T47D (cell line): ENCODE results near the gene DNMT3B.

ENCODE experiments used
- DNase-seq, 2 experiments: peaks; one replicate each; pipeline versions ENCODE4 v3.0.0 to v3.0.0-alpha.2; 2011 to 2012; ENCODE audit warnings: low read depth in 1 of 2, low spot score in 1 of 2
- JUND ChIP-seq: IDR thresholded peaks from 2 replicates; pipeline ENCODE4 v1.6.1; 2012; ENCODE audit warnings: low read depth
- in situ Hi-C: cut with HindIII; loops from 2 replicates; pipeline ENCODE4 v1.10.0; 2016; ENCODE audit warnings: low sequenced_read_pairs, low pct_unique_long_range_greater_than_20kb

Gene DNMT3B

DNA sequence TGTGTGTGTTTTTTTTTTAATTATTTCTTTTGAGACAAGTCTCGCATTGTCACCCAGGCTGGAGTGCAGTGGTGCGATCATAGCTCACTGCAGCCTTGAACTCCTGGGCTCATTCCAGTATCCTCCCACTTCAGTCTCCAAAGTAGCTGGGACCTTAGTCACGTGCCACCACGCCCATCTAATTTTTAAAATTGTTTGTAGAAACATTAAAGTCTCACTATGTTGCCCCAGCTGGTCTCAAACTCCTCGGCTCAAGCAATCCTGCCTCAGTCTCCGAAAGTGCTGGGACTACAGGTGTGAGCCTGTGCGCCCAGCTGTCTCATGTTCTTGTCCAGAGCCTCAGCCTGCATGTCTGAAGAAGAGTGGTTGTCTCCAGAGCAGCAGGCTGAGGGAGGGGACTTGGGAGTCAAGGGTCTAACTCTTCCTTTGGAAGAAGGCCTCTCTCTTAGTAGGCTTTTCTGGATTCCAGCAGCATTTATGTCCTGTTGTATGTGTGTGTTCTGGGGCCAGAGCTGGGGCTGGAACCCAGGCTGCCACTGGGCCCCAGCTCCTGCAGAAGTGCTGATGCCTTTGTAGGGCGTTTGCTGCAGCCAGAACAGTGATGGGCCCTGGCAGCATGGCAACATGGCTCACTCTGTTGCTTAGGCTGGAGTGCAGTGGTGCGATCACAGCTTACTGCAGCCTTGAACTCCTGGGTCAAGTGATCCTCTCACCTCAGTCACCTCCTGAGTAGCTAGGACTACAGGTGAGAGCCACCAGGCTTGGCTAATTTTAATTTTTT lies 5.4 kb downstream of the DNMT3B start:
- in situ Hi-C loops = no loop called here
- DNase-seq = no peak
- no peak for TF ChIP-seq JUND

DNA sequence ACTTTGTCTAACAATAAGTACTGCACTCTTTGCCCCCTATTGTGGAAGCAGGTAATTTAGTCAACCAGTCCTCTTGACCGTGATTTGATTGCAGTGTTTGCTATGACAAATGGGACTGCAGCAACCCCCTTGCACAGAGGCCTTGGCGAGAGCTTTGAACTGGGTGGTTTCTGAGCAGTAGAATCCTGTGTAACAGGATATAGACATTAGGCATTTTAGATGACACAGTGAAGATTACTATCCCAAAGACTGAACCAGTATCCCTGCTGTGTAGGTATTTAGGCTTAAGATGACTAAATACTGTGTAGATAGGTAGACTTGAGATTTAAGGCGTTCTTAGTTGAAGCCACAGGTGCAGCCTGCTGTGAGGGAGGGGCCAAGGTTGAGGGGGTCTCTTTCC lies 9.9 kb downstream of the DNMT3B start:
- TF ChIP-seq JUND = no peak

DNA sequence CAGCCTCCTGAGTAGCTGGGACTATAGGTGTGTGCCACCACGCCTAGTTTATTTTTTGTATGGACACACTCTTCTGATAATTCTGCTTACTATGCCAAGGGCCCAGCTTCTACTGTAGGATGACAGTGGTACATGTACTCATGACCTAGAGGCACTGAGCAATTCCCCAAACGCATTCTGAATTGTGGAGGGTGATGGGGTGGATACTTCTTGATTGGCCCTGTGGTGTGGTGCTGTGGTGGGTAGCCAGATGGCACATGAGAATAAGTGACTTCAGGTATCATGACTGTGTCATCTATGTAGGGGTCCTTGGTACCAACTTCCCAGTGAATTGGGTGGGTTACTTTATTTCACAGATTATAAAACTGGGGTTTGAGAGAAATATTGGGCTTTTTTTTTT lies 11.0 kb downstream of the DNMT3B start:
- no peak for DNase-seq
- in situ Hi-C loops = no loop called here
- TF ChIP-seq JUND = no peak

More for the DNA sequence above, 9.9 kb downstream of the DNMT3B start:
- in situ Hi-C loops = no loop called here
- DNase-seq = peak in 1 of 2 experiments; percentile 41

DNA sequence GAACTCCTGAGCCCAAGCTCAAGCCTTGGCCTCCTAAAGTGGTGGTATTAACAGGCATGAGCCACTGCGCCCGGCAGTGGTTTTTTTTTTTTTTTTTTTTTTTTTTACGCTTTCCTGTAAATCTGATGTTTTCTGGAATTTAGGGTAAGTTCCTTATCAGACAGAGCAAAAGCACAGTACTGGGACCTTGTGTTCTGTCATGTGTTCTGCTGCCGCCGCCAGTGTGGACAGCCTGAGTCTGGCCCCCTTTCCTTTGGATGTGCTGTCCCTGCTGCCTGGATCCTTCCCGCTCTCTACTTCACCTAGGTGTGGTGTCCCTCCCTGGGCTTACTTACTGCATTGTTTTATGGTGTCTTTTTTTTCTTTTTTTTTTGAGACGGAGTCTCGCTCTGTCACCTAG lies 11.7 kb downstream of the DNMT3B start:
- TF ChIP-seq JUND = no peak
- in situ Hi-C loops = no loop called here
- DNase-seq = no peak

DNA sequence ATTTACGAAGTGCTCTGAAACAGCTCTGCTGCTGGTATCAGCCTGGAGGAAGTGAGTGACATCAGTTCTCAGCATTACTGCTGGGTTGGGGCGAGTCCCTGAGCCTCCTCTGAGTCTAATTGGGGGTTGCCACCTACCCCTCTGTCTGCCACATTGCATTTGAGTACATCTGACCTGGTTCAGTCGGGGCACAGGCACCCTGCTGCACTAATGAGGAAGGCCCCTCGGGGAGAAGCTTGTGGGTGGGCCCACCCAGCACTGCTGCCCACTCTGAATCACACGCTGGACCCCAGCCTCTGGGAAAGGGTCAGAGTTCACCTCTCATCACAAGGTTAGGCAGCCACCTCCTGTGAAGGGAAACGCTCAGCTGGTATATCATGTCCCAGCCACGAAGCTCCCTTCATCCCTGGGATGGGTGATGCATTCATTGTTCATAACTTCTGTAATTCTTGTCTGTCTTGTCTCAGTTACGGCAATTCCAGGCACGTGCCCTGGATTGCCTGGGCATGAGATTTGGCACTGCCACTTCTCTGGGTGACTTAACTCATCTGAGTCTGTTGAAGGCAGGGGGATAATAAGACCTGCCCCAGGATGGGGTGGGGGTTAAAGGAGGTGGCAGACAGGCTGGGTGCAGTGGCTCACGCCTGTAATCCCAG lies 13.3 kb downstream of the DNMT3B start:
- in situ Hi-C loops = no loop called here
- no peak for DNase-seq
- TF ChIP-seq JUND = no peak

DNA sequence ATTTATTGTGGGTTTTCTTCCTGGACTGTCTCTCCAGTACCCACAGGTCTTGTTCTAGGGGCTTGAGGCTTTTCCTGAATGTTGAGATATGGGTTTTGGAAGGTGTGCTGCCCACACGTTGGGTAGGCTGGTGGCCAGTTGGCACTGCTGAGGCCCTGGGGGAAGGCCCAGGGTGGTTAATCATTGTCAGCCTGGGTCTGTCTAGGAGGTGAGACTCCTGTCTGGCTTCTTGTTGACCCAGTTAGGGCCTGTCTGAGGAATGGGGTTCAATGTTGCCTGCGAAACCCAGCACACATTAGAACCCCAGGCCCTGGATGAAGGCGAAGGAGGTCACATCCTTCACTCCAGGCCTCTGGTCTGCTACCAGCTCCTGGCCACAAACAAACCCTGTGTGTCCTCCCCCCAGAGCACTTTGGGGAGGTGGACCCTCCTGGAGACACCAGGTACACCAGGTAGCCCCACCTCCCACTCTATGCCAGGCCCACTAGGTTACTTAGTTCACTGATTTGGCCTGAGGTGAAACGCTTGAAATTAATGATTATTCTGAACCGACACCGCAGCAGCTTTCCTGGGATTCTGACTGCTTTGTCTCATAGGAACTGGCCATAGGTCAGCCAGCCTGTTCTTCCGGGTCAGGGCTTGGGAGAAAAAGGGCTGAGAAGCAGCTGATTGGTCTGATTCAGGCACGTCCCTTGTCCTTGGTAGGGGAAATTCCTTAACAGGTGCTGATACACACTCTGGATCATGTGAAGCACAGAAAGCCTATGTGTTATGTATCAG lies 15.2 kb downstream of the DNMT3B start:
- in situ Hi-C loops = no loop called here
- no peak for TF ChIP-seq JUND
- DNase-seq = no peak

DNA sequence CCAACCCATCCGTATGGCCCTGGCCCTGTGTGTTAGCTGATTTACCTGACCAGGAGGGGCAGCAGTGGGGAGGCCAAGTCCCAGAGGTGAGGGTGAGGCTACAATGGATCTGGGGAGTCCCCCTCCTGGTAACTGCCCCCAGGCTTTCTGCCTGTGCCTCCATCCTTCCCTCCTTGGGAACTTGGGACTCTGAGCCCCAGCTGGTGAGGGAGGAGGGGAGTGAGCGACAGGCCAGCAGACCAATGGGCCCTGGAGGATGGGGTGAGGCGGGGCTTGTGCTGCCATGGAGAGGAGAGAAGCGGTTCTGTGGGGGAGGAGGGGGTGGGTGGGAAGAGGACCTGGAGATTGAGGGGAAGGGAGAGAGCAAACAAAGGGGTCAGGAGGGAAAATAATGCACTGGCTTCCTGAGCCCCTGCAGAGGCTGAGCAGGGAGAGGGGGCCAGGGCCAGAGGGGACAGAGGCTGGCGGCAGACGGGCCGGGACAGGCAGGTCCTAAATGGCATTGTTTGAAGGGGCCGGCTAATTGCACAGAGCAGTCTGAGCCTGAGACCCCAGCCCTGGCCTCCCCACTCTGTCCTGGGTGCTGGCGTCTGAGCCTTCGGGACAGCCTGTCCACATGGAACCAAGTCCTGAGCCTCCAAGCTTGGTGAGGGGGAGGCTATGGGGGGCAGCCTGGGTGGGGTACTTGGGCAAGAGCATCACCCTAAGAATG lies 17.5 kb downstream of the DNMT3B start:
- TF ChIP-seq JUND = no peak
- DNase-seq = no peak
- in situ Hi-C loops = no loop called here

DNA sequence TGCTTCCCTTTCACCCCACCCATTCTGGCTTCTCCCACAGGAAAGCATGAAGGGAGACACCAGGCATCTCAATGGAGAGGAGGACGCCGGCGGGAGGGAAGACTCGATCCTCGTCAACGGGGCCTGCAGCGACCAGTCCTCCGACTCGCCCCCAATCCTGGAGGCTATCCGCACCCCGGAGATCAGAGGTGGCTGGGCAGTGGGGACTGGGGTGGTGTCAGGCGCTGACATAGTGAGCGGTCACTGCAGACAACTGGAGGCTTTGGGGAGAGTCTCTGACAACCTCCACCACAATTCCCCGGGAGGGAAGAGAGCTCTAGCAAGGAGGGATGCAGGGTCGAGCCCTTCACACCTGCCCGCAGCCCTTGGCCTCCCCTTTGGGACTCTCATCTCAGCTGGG lies 18.1 kb downstream of the DNMT3B start:
- TF ChIP-seq JUND = no peak
- DNase-seq = no peak
- in situ Hi-C loops = no loop called here

DNA sequence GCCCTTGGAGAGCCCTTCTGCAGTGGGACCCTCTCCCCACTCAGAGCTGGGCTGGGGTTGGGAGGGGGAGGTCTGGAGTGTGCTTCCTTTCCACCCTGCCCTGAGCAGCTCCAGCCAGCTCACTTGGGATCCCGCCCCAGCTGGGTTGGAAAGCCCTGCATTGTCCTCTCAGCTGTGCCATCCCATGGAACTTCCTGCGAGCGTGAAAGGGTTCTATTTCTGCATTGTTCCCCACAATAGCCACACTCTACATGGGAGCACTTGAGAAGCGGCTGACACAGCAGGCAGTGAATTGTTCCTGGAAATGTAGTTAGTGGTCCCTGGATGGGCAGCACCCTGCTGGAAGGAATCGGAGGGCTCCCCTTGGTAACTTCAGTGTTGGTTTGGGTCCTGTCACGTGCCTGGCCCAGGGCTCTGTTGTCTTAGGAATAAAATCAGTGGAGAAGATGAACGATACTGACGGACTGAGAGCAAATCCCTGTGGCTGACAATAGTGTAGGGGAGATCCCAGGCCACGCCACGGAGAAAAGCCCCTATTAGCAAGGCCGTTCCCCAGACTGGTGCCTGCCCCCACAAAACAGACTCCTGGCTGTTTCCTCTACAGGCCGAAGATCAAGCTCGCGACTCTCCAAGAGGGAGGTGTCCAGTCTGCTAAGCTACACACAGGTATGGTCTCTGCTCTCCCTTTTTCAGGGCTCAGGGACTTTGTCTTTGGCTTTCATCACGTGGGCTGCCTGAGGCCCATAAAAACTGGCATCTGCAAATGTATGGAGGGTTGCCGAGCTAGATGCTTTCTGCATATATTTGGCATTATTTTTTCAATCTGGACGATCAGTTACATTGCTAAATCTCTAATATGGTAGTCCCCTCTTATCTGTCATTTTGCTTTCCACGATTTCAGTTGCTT lies 18.8 kb downstream of the DNMT3B start:
- no peak for TF ChIP-seq JUND
- in situ Hi-C loops = no loop called here
- no peak for DNase-seq

DNA sequence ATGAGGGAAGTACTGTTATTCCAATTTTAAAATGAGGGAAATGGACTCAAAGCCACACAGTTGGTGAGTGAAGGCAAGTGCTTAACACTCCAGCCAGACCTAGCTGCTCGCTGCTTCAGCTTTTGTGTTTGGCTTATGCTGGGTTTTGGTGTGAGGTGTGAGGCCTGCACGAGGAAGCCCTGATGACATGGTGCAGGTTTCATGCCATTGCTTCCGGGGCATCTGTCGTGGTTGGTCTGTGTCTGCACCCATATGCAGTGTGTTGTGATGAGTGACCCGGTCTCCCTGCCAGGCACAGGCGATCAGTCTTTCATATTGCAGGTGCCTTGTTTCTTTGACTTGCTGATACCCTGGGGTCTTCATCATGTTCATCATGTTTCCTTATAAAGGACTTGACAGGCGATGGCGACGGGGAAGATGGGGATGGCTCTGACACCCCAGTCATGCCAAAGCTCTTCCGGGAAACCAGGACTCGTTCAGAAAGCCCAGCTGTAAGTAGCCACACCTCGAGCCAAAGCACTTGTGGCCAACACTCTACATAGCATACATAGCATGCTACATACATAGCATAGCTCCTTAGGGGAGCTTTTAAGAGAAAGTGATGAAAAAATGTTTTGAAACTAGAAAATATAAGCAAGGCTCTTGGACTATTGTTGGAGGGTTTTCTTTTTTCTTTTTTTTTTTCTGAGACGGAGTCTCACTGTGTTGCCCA lies 22.3 kb downstream of the DNMT3B start:
- no peak for DNase-seq
- TF ChIP-seq JUND = no peak
- in situ Hi-C loops = no loop called here
